ENCODE results near the gene SSBP4.
A peak's percentile ranks its signal among the peaks of the same experiment; 100 is the strongest.

SSBP4 gene

DNA sequence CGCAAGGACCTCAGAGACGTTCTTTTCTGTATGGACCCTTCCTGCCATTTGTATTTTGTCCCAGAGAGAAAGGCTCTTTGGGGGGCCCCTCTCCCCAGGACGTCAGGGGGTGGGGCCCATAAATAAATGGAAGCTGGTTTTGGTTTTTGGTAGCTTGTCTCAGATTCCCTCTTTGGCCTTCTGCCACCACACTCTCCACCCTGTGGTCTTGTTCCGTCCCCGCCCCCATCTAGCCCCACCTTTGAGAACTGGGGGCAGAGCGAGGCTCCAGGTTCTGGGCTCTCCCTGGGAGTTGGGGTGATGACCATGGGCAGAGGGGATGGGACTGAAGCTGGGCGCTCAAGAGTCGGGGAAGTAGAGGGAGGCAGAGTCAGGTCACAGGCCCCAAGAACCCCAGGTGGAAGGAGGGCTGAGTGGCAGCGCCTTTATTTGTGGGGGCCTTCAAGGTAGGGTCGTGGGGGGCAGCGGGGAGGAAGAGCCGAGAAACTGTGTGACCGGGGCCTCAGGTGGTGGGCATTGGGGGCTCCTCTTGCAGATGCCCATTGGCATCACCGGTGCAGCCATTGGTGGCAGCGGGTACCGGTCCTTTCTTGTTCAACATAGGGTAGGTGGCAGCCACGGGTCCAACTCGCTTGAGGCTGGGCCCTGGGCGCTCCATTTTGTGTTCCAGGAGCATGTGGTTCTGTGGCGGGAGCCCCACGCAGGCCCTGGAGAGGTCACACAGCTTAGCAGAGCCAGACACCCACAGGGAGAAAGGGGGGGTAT lies 15.4 kb downstream of the SSBP4 start:
- Histone ChIP-seq H4K20me1 (ENCODE audit: insufficient read depth, low read length) (peaks cover 34% of the 10 kb centered on the region), H3K9ac (ENCODE audit: low read depth, low read length) (no peak overlapping the region), H3K4me2 (ENCODE audit: insufficient read depth, low read length) (no peak overlapping the region), H3K4me3 (ENCODE audit: low read depth in 1 of 2, low read length in 2 of 2) (no peak overlapping the region), H3K4me1 (ENCODE audit: insufficient read depth, low read length) (peaks cover 31% of the 10 kb centered on the region), H2AFZ (ENCODE audit: low read depth, low read length) (no peak overlapping the region), H3K36me3 (ENCODE audit: insufficient read depth, low read length) (peaks cover 27% of the 10 kb centered on the region), H3K27me3 (ENCODE audit: insufficient read depth, low read length, poor library complexity) (no peaks in the 10 kb centered on the region), H3K79me2 (ENCODE audit: insufficient read depth, low read length) (peaks cover 12% of the 10 kb centered on the region), H3K9me3 (ENCODE audit: insufficient read depth, low read length, severe bottlenecking) (no peaks in the 10 kb centered on the region), H3K27ac (ENCODE audit: low read length) (no peak overlapping the region)
- ATAC-seq (ENCODE audit: insufficient read depth, low read depth) (no peak), DNase-seq (no peak)
- no peak for TF ChIP-seq EZH2 (IDR thresholded peaks at IDR 0.05; ENCODE audit: borderline replicate concordance, low read depth, low read length, severe bottlenecking)
- TF ChIP-seq, protein P1, sequence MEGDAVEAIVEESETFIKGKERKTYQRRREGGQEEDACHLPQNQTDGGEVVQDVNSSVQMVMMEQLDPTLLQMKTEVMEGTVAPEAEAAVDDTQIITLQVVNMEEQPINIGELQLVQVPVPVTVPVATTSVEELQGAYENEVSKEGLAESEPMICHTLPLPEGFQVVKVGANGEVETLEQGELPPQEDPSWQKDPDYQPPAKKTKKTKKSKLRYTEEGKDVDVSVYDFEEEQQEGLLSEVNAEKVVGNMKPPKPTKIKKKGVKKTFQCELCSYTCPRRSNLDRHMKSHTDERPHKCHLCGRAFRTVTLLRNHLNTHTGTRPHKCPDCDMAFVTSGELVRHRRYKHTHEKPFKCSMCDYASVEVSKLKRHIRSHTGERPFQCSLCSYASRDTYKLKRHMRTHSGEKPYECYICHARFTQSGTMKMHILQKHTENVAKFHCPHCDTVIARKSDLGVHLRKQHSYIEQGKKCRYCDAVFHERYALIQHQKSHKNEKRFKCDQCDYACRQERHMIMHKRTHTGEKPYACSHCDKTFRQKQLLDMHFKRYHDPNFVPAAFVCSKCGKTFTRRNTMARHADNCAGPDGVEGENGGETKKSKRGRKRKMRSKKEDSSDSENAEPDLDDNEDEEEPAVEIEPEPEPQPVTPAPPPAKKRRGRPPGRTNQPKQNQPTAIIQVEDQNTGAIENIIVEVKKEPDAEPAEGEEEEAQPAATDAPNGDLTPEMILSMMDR (IDR thresholded peaks at IDR 0.05; ENCODE audit: borderline replicate concordance, extremely low read depth, low read length, poor library complexity, severe bottlenecking): no peak

DNA sequence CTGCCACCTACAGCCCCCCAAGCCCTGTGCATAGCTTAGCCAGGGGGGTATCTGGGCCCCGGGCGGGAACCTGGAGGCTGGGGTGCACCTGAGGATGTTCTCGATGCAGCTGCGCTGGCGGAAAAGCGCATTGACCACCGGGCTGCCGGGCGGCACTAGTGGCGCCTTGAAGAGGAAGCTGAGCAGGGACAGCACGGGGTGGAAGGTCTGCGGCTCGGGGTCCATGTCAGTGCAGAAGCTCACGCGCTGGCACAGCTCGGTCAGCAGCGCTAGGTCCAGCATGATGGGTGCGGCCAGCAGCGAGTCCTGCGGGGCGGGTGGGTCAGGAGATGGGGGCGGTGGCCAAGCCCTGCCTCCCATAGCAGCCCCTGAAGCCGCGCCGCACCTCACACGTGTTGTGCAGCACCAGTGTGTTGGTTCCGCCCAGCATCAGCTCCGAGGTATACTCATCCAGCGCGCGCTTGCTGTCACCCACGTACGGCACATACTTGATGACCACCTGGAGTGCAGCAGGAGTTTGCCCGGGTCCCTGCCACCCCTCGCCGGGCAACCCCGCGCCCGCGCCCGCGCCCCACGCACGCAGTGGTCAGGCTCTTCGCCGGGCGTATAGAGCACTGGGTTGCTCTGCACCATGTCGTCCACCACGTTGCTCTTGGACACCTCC lies 16.1 kb downstream of the SSBP4 start:
- ATAC-seq (ENCODE audit: insufficient read depth, low read depth) (no peak), DNase-seq (no peak)
- Histone ChIP-seq H4K20me1 (ENCODE audit: insufficient read depth, low read length) (peaks cover 27% of the 10 kb centered on the region), H3K4me1 (ENCODE audit: insufficient read depth, low read length) (peaks cover 24% of the 10 kb centered on the region), H3K27me3 (ENCODE audit: insufficient read depth, low read length, poor library complexity) (no peaks in the 10 kb centered on the region), H3K79me2 (ENCODE audit: insufficient read depth, low read length) (peaks cover 6% of the 10 kb centered on the region; the same call in 1 of the 2 replicates), H3K4me2 (ENCODE audit: insufficient read depth, low read length) (peak overlapping the region; percentile 99; the same call in 1 of the 2 replicates), H3K27ac (ENCODE audit: low read length) (no peak overlapping the region), H3K9ac (ENCODE audit: low read depth, low read length) (no peak overlapping the region), H3K9me3 (ENCODE audit: insufficient read depth, low read length, severe bottlenecking) (no peaks in the 10 kb centered on the region), H3K4me3 (ENCODE audit: low read depth in 1 of 2, low read length in 2 of 2) (no peak overlapping the region), H2AFZ (ENCODE audit: low read depth, low read length) (no peak overlapping the region), H3K36me3 (ENCODE audit: insufficient read depth, low read length) (peaks cover 26% of the 10 kb centered on the region)
- TF ChIP-seq EZH2 (IDR thresholded peaks at IDR 0.05; ENCODE audit: borderline replicate concordance, low read depth, low read length, severe bottlenecking): no peak
- TF ChIP-seq, protein P1 (IDR thresholded peaks at IDR 0.05; ENCODE audit: borderline replicate concordance, extremely low read depth, low read length, poor library complexity, severe bottlenecking): no peak

DNA sequence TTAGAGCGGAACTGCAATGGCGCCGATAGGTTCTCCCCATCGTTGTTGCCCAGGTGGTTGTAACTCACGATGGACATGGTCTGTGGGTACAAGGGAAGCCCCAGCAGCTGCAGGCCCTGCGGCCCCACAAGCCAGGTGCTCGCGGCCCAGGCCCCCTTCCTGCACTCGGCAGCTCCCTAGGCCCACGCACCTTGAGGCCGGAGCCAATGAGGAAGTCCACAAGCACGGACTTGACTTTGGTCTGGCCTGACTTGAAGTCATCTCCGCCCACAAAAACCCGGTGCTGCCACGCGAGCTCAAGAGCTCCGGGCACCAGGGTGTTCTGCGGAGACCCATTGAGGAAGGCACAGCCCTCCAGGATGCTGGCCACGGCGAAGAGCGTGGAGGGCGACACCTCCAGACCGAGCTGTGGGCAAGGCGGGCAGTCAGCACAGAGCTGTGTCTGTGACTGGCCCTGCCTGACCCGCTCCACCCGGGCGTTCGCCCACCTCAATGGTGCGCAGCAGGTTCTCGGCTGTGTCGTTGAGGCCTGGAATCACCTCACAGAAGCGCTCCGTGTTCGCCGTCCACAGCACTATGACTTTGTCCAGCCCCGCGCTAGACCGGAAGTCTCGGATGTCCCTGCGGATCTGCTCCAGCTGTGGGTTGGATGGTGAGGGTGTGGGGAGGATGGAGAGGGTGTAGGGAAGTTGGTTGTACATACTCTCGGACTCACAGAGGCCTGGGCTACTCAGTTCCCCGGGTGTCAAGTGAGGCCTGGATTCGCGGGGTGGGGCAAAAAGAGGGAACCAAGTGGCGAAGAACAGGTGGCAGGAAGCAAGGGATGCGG lies 16.9 kb downstream of the SSBP4 start:
- no peaks in the 10 kb centered on the region for H3K79me2 ChIP-seq (ENCODE audit: insufficient read depth, low read length)
- peaks cover 21% of the 10 kb centered on the region for H3K4me1 ChIP-seq (ENCODE audit: insufficient read depth, low read length)
- no peak overlapping the region for H2AFZ ChIP-seq (ENCODE audit: low read depth, low read length)
- no peaks in the 10 kb centered on the region for H3K9me3 ChIP-seq (ENCODE audit: insufficient read depth, low read length, severe bottlenecking)
- peak overlapping the region; percentile 64 for H3K9ac ChIP-seq (ENCODE audit: low read depth, low read length)
- H3K27ac ChIP-seq (ENCODE audit: low read length): no peak overlapping the region
- DNase-seq: no peak
- H4K20me1 ChIP-seq (ENCODE audit: insufficient read depth, low read length): peaks cover 21% of the 10 kb centered on the region
- TF ChIP-seq, protein P1 (IDR thresholded peaks at IDR 0.05; ENCODE audit: borderline replicate concordance, extremely low read depth, low read length, poor library complexity, severe bottlenecking): no peak
- no peak for TF ChIP-seq EZH2 (IDR thresholded peaks at IDR 0.05; ENCODE audit: borderline replicate concordance, low read depth, low read length, severe bottlenecking)
- H3K36me3 ChIP-seq (ENCODE audit: insufficient read depth, low read length): peaks cover 18% of the 10 kb centered on the region
- peak overlapping the region in 1 of 2 experiments; percentile 68; a peak in 3 of 4 replicates for H3K4me3 ChIP-seq (ENCODE audit: low read depth in 1 of 2, low read length in 2 of 2)
- ATAC-seq (ENCODE audit: insufficient read depth, low read depth): no peak
- H3K27me3 ChIP-seq (ENCODE audit: insufficient read depth, low read length, poor library complexity): no peaks in the 10 kb centered on the region
- peak overlapping the region; percentile 99 for H3K4me2 ChIP-seq (ENCODE audit: insufficient read depth, low read length)
